IPS DF 6.9 (cell line): ENCODE results near the gene SH3D19.

Source experiments
- DNase-seq: peaks from one replicate; pipeline ENCODE4 v3.0.0-alpha.2; 2013; ENCODE audit warnings: low read depth, low spot score
- H3K27ac ChIP-seq: one replicate; pipeline ENCODE4 v1.5.1; 2013; ENCODE audit warnings: low read length, control low read depth
- H3K27me3 ChIP-seq: 2 replicates; pipeline ENCODE4 v1.6.1; 2013; ENCODE audit warnings: mild to moderate bottlenecking, low read length; ENCODE audit not compliant: control insufficient read depth, insufficient read depth
- H3K36me3 ChIP-seq: 2 replicates; pipeline ENCODE4 v1.6.1; 2013; ENCODE audit warnings: low read length; ENCODE audit not compliant: control insufficient read depth, insufficient read depth
- H3K4me1 ChIP-seq: 2 replicates; pipeline ENCODE4 v1.6.1; 2013; ENCODE audit warnings: low read length; ENCODE audit not compliant: control insufficient read depth, insufficient read depth
- H3K4me3 ChIP-seq: 2 replicates; pipeline ENCODE4 v1.5.1; 2013; ENCODE audit warnings: mild to moderate bottlenecking, low read length
- H3K9me3 ChIP-seq: 2 replicates; pipeline ENCODE4 v1.6.1; 2013; ENCODE audit warnings: low read length, inconsistent platforms; ENCODE audit not compliant: control insufficient read depth, insufficient read depth
- WGBS: extraction: QIAGEN DNeasy Blood & Tissue Kit; methylation state at CpG from one replicate; pipeline ENCODE4 v1.1.7; 2013; ENCODE audit warnings: mixed read lengths, missing lambda C conversion rate; ENCODE audit not compliant: insufficient read length, insufficient coverage; 5-methylcytosine and 5-hydroxymethylcytosine counted together

The SH3D19 gene

GRCh38 chr4:151231915-151232595 lies 93.3 kb downstream of the SH3D19 start:
- H3K4me1 ChIP-seq: no peaks in the 10 kb centered on the region; the same call in 1 of the 2 replicates
- no peaks in the 10 kb centered on the region for H3K27me3 ChIP-seq
- DNase-seq: no peak
- WGBS: no CpG with 5 or more reads among the region's 7 CpGs
- peaks cover 3% of the 10 kb centered on the region; the same call in 1 of the 2 replicates for H3K36me3 ChIP-seq
- H3K27ac ChIP-seq: no peak overlapping the region
- H3K4me3 ChIP-seq: no peak overlapping the region
- no peaks in the 10 kb centered on the region for H3K9me3 ChIP-seq

GRCh38 chr4:151228189-151229119 lies 97.0 kb downstream of the SH3D19 start:
- no CpG with 5 or more reads among the region's 6 CpGs for WGBS
- H3K9me3 ChIP-seq: no peaks in the 10 kb centered on the region
- no peaks in the 10 kb centered on the region for H3K4me1 ChIP-seq
- no peaks in the 10 kb centered on the region for H3K27me3 ChIP-seq
- H3K4me3 ChIP-seq: no peak overlapping the region
- H3K27ac ChIP-seq: no peak overlapping the region
- DNase-seq: no peak
- H3K36me3 ChIP-seq: no peaks in the 10 kb centered on the region

- Histone ChIP-seq H3K4me3 (no peak overlapping the region), H3K9me3 (no peaks in the 10 kb centered on the region), H3K27ac (no peak overlapping the region), H3K4me1 (no peaks in the 10 kb centered on the region), H3K27me3 (no peaks in the 10 kb centered on the region), H3K36me3 (no peaks in the 10 kb centered on the region)
- no CpG with 5 or more reads among the region's 3 CpGs for WGBS
- no peak for DNase-seq
These were observed 97.7 kb downstream of the SH3D19 start for GRCh38 chr4:151227731-151228130.

- no peaks in the 10 kb centered on the region for H3K4me1 ChIP-seq
- H3K27me3 ChIP-seq: no peaks in the 10 kb centered on the region
- H3K36me3 ChIP-seq: no peaks in the 10 kb centered on the region
- no peak overlapping the region for H3K4me3 ChIP-seq
- H3K9me3 ChIP-seq: no peaks in the 10 kb centered on the region
- DNase-seq: no peak
- no CpG with 5 or more reads among the region's 1 CpG for WGBS
- H3K27ac ChIP-seq: no peak overlapping the region
These were observed 98.2 kb downstream of the SH3D19 start for GRCh38 chr4:151227172-151227571.

- no peak for DNase-seq
- Histone ChIP-seq H3K9me3 (no peaks in the 10 kb centered on the region), H3K27me3 (no peaks in the 10 kb centered on the region), H3K36me3 (no peaks in the 10 kb centered on the region), H3K4me3 (no peak overlapping the region), H3K27ac (no peak overlapping the region), H3K4me1 (no peaks in the 10 kb centered on the region)
- no CpG with 5 or more reads among the region's 10 CpGs for WGBS
These were observed 99.1 kb downstream of the SH3D19 start for GRCh38 chr4:151226004-151226932.

- Histone ChIP-seq H3K27me3 (no peaks in the 10 kb centered on the region), H3K4me3 (no peak overlapping the region), H3K36me3 (no peaks in the 10 kb centered on the region), H3K4me1 (no peaks in the 10 kb centered on the region), H3K9me3 (no peaks in the 10 kb centered on the region), H3K27ac (no peak overlapping the region)
- no CpG with 5 or more reads among the region's 4 CpGs for WGBS
- no peak for DNase-seq
These were observed 101.9 kb downstream of the SH3D19 start for GRCh38 chr4:151223465-151223864.

- Histone ChIP-seq H3K27ac (no peak overlapping the region), H3K27me3 (no peaks in the 10 kb centered on the region), H3K4me1 (no peaks in the 10 kb centered on the region), H3K9me3 (no peaks in the 10 kb centered on the region), H3K4me3 (no peak overlapping the region), H3K36me3 (no peaks in the 10 kb centered on the region)
- no peak for DNase-seq
- no CpG with 5 or more reads among the region's 2 CpGs for WGBS
These were observed 105.5 kb downstream of the SH3D19 start for GRCh38 chr4:151219948-151220347.

GRCh38 chr4:151219091-151219490 lies 106.3 kb downstream of the SH3D19 start:
- Histone ChIP-seq H3K27me3 (no peaks in the 10 kb centered on the region), H3K36me3 (no peaks in the 10 kb centered on the region), H3K27ac (no peak overlapping the region), H3K4me1 (no peaks in the 10 kb centered on the region), H3K9me3 (no peaks in the 10 kb centered on the region), H3K4me3 (no peak overlapping the region)
- no peak for DNase-seq
- no CpG with 5 or more reads among the region's 4 CpGs for WGBS

- Histone ChIP-seq H3K4me3 (no peak overlapping the region), H3K4me1 (no peaks in the 10 kb centered on the region), H3K27me3 (no peaks in the 10 kb centered on the region), H3K9me3 (no peaks in the 10 kb centered on the region), H3K36me3 (no peaks in the 10 kb centered on the region), H3K27ac (no peak overlapping the region)
- WGBS: 100% methylated on average over 1 of the region's 2 CpGs
- no peak for DNase-seq
These were observed 107.1 kb downstream of the SH3D19 start for GRCh38 chr4:151218343-151218742.

- DNase-seq: no peak
- H3K36me3 ChIP-seq: no peaks in the 10 kb centered on the region
- H3K27ac ChIP-seq: no peak overlapping the region
- H3K9me3 ChIP-seq: no peaks in the 10 kb centered on the region
- no CpG with 5 or more reads among the region's 2 CpGs for WGBS
- no peak overlapping the region for H3K4me3 ChIP-seq
- no peaks in the 10 kb centered on the region for H3K27me3 ChIP-seq
- H3K4me1 ChIP-seq: no peaks in the 10 kb centered on the region
These were observed 108.1 kb downstream of the SH3D19 start for GRCh38 chr4:151217326-151217725.
